Gastroesophageal sphincter (tissue), 4 donors: ENCODE measurements around the gene TEX26. TPM values are rescaled to one million over a fixed set of nuclear protein-coding genes. Genes with fewer than 3 reads are reported as not detected.

ENCODE experiments used
- ATAC-seq: fragments of 150-250 bp; one replicate; pipeline ENCODE4 v1.9.1; 2016; ENCODE audit warnings: mild to moderate bottlenecking, moderate library complexity
- H3K27ac ChIP-seq, 4 donors: fragments of 200-600 bp; sonication (generic) in 3 of 4; 1 replicate in 3 of 4; 2 replicates in 1 of 4; pipeline ENCODE4 v1.5.1; 2016 to 2019
- H3K27me3 ChIP-seq: fragments of 200-600 bp; sonication (generic); one replicate; pipeline ENCODE4 v1.5.1; 2019
- H3K36me3 ChIP-seq, 2 donors: fragments of 200-600 bp; sonication (generic); one replicate each; pipeline ENCODE4 v1.5.1; 2019; ENCODE audit warnings: control low read depth in 1 of 2
- H3K4me1 ChIP-seq, 3 donors: fragments of 200-600 bp; sonication (generic); 1 replicate in 2 of 3; 2 replicates in 1 of 3; pipeline ENCODE4 v1.5.1; 2016 to 2019; ENCODE audit warnings: control low read depth in 2 of 3
- H3K4me3 ChIP-seq, 2 donors: fragments of 200-600 bp; sonication (generic); one replicate each; pipeline ENCODE4 v1.5.1; 2019; ENCODE audit warnings: mild to moderate bottlenecking in 1 of 2, moderate library complexity in 1 of 2
- H3K9me3 ChIP-seq, 3 donors: fragments of 200-600 bp; sonication (generic); one replicate each; pipeline ENCODE4 v1.5.1; 2017 to 2019; ENCODE audit warnings: control low read depth in 2 of 3
- CTCF ChIP-seq, 4 experiments: fragments of 200-600 bp in 2 of 4; fragments of 450-650 bp in 2 of 4; sonication (generic) in 1 of 4; IDR thresholded peaks; one replicate each; pipeline ENCODE4 v1.5.1; 2017 to 2019; ENCODE audit warnings: antibody characterized with exemption in 4 of 4, mild to moderate bottlenecking in 2 of 4, moderate library complexity in 2 of 4
- EP300 ChIP-seq: sonication (generic); formaldehyde crosslinking; IDR thresholded peaks from one replicate; pipeline ENCODE4 v1.6.1; 2017; ENCODE audit warnings: antibody characterized with exemption, mild to moderate bottlenecking
- POLR2A ChIP-seq, 2 donors: fragments of 450-650 bp; IDR thresholded peaks; one replicate each; pipeline ENCODE4 v1.6.1; 2017; ENCODE audit warnings: antibody characterized with exemption in 2 of 2, mild to moderate bottlenecking in 2 of 2, moderate library complexity in 1 of 2
- POLR2AphosphoS5 ChIP-seq: sonication (generic); formaldehyde crosslinking; IDR thresholded peaks from one replicate; pipeline ENCODE4 v1.6.1; 2017; ENCODE audit warnings: antibody characterized with exemption
- WGBS, 2 donors: methylation state at CpG; one replicate each; pipeline ENCODE4 v1.1.5; 2018; ENCODE audit warnings: low coverage in 1 of 2; 5-methylcytosine and 5-hydroxymethylcytosine counted together
- total RNA-seq, 4 donors: library from RNA; depleted of rRNA; stranded (reverse); fragments of >200 nt; gene quantifications; one replicate each; pipeline ENCODE4 v1.1.0, GENCODE V29; 2016

Gene TEX26
- total RNA-seq, 4 donors from 2014 or later: 0.27 to 1.7 TPM; not detected in 2

- no peak for ATAC-seq
- H3K9me3 ChIP-seq: no peaks in the 10 kb centered on the region
- H3K4me3 ChIP-seq: no peak overlapping the region
- H3K27ac ChIP-seq: no peak overlapping the region
- H3K36me3 ChIP-seq: no peaks in the 10 kb centered on the region
- H3K27me3 ChIP-seq: no peaks in the 10 kb centered on the region
- 67 to 79% methylated on average over 2 of the region's 2 CpGs for WGBS, 2 donors
- no peak for TF ChIP-seq POLR2A (IDR thresholded peaks at IDR 0.05)
- TF ChIP-seq CTCF (IDR thresholded peaks at IDR 0.05): peak in 3 of 4 experiments; percentile 12 to 19 (median 16)
- H3K4me1 ChIP-seq: peaks cover 0 to 6% (median 0%) of the 10 kb centered on the region in 3 donors
These were observed 80.2 kb downstream of the TEX26 start for GRCh38 chr13:31012655-31013024.

- 100% methylated on average over 1 of the region's 1 CpG; no CpG with 5 or more reads in 1 of the 2 donors for WGBS, 2 donors
- Histone ChIP-seq H3K4me3 (no peak overlapping the region), H3K9me3 (no peaks in the 10 kb centered on the region), H3K27me3 (no peaks in the 10 kb centered on the region), H3K36me3 (no peaks in the 10 kb centered on the region), H3K4me1 (no peaks in the 10 kb centered on the region), H3K27ac (no peak overlapping the region)
- no peak for ATAC-seq
- TF ChIP-seq POLR2AphosphoS5 (no peak), POLR2A (IDR thresholded peaks at IDR 0.05) (no peak), CTCF (IDR thresholded peaks at IDR 0.05) (no peak), EP300 (no peak)
These were observed 82.0 kb downstream of the TEX26 start for GRCh38 chr13:31014456-31014855.

- no peaks in the 10 kb centered on the region for H3K9me3 ChIP-seq
- no peak for TF ChIP-seq POLR2AphosphoS5
- TF ChIP-seq EP300: no peak
- no peak for TF ChIP-seq POLR2A (IDR thresholded peaks at IDR 0.05)
- no peak for TF ChIP-seq CTCF (IDR thresholded peaks at IDR 0.05)
- ATAC-seq: no peak
- H3K36me3 ChIP-seq: no peaks in the 10 kb centered on the region
- H3K4me1 ChIP-seq: no peaks in the 10 kb centered on the region
- no peak overlapping the region for H3K4me3 ChIP-seq
- no peak overlapping the region for H3K27ac ChIP-seq
- no peaks in the 10 kb centered on the region for H3K27me3 ChIP-seq
These were observed 82.7 kb downstream of the TEX26 start for GRCh38 chr13:31015199-31015598.

GRCh38 chr13:31016342-31017325 is 84.2 kb downstream of the TEX26 start:
- Histone ChIP-seq H3K27ac (no peak overlapping the region), H3K4me1 (no peaks in the 10 kb centered on the region), H3K4me3 (no peak overlapping the region), H3K9me3 (no peaks in the 10 kb centered on the region), H3K36me3 (no peaks in the 10 kb centered on the region), H3K27me3 (no peaks in the 10 kb centered on the region)
- WGBS, 2 donors: 86 to 88% methylated on average over 3 to 7 of the region's 8 CpGs
- ATAC-seq: no peak
- TF ChIP-seq EP300: no peak
- no peak for TF ChIP-seq POLR2AphosphoS5
- TF ChIP-seq CTCF (IDR thresholded peaks at IDR 0.05): no peak
- no peak for TF ChIP-seq POLR2A (IDR thresholded peaks at IDR 0.05)

- WGBS, 2 donors: no CpG with 5 or more reads among the region's 3 CpGs
- Histone ChIP-seq H3K9me3 (no peaks in the 10 kb centered on the region), H3K36me3 (no peaks in the 10 kb centered on the region), H3K4me1 (no peaks in the 10 kb centered on the region), H3K4me3 (no peak overlapping the region), H3K27me3 (no peaks in the 10 kb centered on the region), H3K27ac (no peak overlapping the region)
- no peak for ATAC-seq
- no peak for TF ChIP-seq POLR2A (IDR thresholded peaks at IDR 0.05)
- no peak for TF ChIP-seq CTCF (IDR thresholded peaks at IDR 0.05)
- TF ChIP-seq EP300: no peak
- TF ChIP-seq POLR2AphosphoS5: no peak
These were observed 86.1 kb downstream of the TEX26 start for GRCh38 chr13:31018511-31018910.
